Hematopoietic multipotent progenitor cell (in vitro differentiated cells): ENCODE data around the gene DOK6. TPM values are rescaled to one million over a fixed set of nuclear protein-coding genes. Genes with fewer than 3 reads are reported as not detected.

ENCODE experiments used
- DNase-seq, 3 donors: peaks; one replicate each; pipeline ENCODE4 v3.0.0-alpha.2; 2011 to 2015; ENCODE audit warnings: low read depth in 2 of 3, low spot score in 2 of 3
- total RNA-seq: library from RNA; depleted of rRNA; stranded (reverse); fragments of >200 nt; gene quantifications from one replicate; pipeline ENCODE4 v1.2.3, GENCODE V29; 2012

Gene DOK6
- total RNA-seq, 1 donor: 1.3 TPM

GRCh38 chr18:69674292-69674877 is 273.7 kb downstream of the DOK6 start:
- no peak for DNase-seq

GRCh38 chr18:69674966-69675365 is 274.3 kb downstream of the DOK6 start:
- DNase-seq: no peak

GRCh38 chr18:69677595-69677994 is 276.9 kb downstream of the DOK6 start:
- no peak for DNase-seq

- DNase-seq: no peak
Observed at GRCh38 chr18:69680123-69680522, 279.4 kb downstream of the DOK6 start.

GRCh38 chr18:69683176-69683575 is 282.5 kb downstream of the DOK6 start:
- no peak for DNase-seq

- DNase-seq: no peak
Observed at GRCh38 chr18:69684789-69685188, 284.1 kb downstream of the DOK6 start.

- no peak for DNase-seq
Observed at GRCh38 chr18:69686861-69687260, 286.2 kb downstream of the DOK6 start.

GRCh38 chr18:69689121-69689759 is 288.6 kb downstream of the DOK6 start:
- no peak for DNase-seq

- no peak for DNase-seq
Observed at GRCh38 chr18:69691008-69691760, 290.5 kb downstream of the DOK6 start.

GRCh38 chr18:69697069-69697468 is 296.4 kb downstream of the DOK6 start:
- no peak for DNase-seq

- no peak for DNase-seq
Observed at GRCh38 chr18:69697689-69698088, 297.0 kb downstream of the DOK6 start.

- no peak for DNase-seq
Observed at GRCh38 chr18:69701305-69701704, 300.6 kb downstream of the DOK6 start.

GRCh38 chr18:69703461-69703860 is 302.8 kb downstream of the DOK6 start:
- no peak for DNase-seq

- no peak for DNase-seq
Observed at GRCh38 chr18:69705987-69706386, 305.3 kb downstream of the DOK6 start.

GRCh38 chr18:69708844-69709243 is 308.2 kb downstream of the DOK6 start:
- no peak for DNase-seq

- no peak for DNase-seq
Observed at GRCh38 chr18:69715191-69715795, 314.6 kb downstream of the DOK6 start.

GRCh38 chr18:69717586-69717985 is 316.9 kb downstream of the DOK6 start:
- DNase-seq: no peak

GRCh38 chr18:69718912-69719547 is 318.3 kb downstream of the DOK6 start:
- DNase-seq: no peak

GRCh38 chr18:69720422-69720821 is 319.7 kb downstream of the DOK6 start:
- DNase-seq: no peak

- DNase-seq: no peak
Observed at GRCh38 chr18:69723434-69723833, 322.7 kb downstream of the DOK6 start.

- no peak for DNase-seq
Observed at GRCh38 chr18:69725009-69725408, 324.3 kb downstream of the DOK6 start.
